Heart left ventricle (tissue), 13 donors: ENCODE measurements around the gene KLHL29.

Source experiments
- CTCF ChIP-seq, 12 donors: fragments of 200-600 bp; sonication (generic) in 4 of 12; IDR thresholded peaks; one replicate each; pipeline versions ENCODE4 v1.5.0 to v1.8.0; 2018 to 2022; ENCODE audit warnings: antibody characterized with exemption in 12 of 12, mild to moderate bottlenecking in 5 of 12
- POLR2A ChIP-seq, 2 donors: fragments of 450-650 bp; IDR thresholded peaks; one replicate each; pipeline ENCODE4 v1.6.1; 2017; ENCODE audit warnings: antibody characterized with exemption in 2 of 2, mild to moderate bottlenecking in 2 of 2, moderate library complexity in 2 of 2
- donor health status: ischemic (EF 13 %, LVEDD 7.1; RV severe dilation, severe dysfunction).
- donor health status: DM: no; HTN: yes; CAD: no.
- donor health status: DM: no; HTN: no; CAD: no.
- donor health status: ischemic (EF 25% LVEDD 6.9; RV normal size, moderate dysfunction).
- donor health status: ischemic (EF 25% LVEDD 5.7; RV mildly dilated, moderate dysfunction).
- donor health status: ischemic (EF 35%, LVEDD 5.7; RV mildly dilated, moderate dysfunction).
- donor health status: nonischemic (EF 11% LVEDD 7.7; RV severe dilation, severe dysfunction).
- donor health status: DM: yes; HTN: yes; CAD: no.
- donor health status: PGD.
- donor health status: ischemic (EF 29% LVEDD 5.4; RV normal size, mild dysfunction).
- donor health status: nonischemic (EF 23%, LVEDD 6.1; RV moderate dilation, normal function).

GRCh38 chr2:23685181-23685580 is 300.2 kb downstream of the KLHL29 start:
- TF ChIP-seq CTCF (IDR thresholded peaks at IDR 0.05) (no peak), POLR2A (IDR thresholded peaks at IDR 0.05) (no peak)
